HepG2 (cell line): ENCODE data around the gene PAPSS1.

Source experiments
- CTCF ChIP-seq: sonication (generic); formaldehyde crosslinking; IDR thresholded peaks from 2 replicates; pipeline ENCODE4 v1.5.0; 2020; ENCODE audit warnings: mild to moderate bottlenecking, missing genetic modification reagents, moderate library complexity
- ZBTB8A ChIP-seq: sonication (generic); formaldehyde crosslinking; IDR thresholded peaks from 2 replicates; pipeline ENCODE4 v1.4.0; 2020; ENCODE audit warnings: mild to moderate bottlenecking, low read depth, missing genetic modification reagents, borderline replicate concordance

DNA sequence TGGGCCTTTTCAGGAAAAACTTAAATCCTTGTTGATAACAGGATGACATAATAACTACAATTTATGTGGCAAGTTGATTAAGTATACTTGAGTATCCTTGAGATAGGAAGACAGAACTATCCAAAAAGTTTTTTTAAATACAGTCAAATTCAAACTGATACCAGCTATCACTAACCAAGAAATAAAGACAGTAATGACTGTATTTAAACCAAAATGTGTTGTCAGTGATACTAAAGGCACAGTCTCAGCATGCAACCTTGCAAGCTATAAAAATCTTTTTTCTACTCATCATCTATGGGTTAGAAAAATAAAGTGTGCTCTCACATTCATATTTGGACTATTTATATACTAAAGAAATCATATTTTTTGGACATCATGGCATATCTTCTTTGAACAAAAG, 64.7 kb downstream of the PAPSS1 start:
- TF ChIP-seq CTCF (CRISPR knock-in tag): no peak
- no peak for TF ChIP-seq ZBTB8A (CRISPR knock-in tag)
